Testis (tissue), 5 donors: ENCODE measurements around the gene CX3CL1. TPM values are rescaled to one million over a fixed set of nuclear protein-coding genes. Genes with fewer than 3 reads are reported as not detected.
A peak's percentile ranks its signal among the peaks of the same experiment; 100 is the strongest.

Experiments used
- DNase-seq: peaks from one replicate; pipeline ENCODE4 v3.0.0-alpha.2; 2019
- H3K27ac ChIP-seq, 2 donors: fragments of 200-600 bp; sonication (generic); one replicate each; pipeline ENCODE4 v1.5.1; 2019
- H3K27me3 ChIP-seq: fragments of 200-600 bp; sonication (generic); one replicate; pipeline ENCODE4 v1.5.1; 2019
- H3K36me3 ChIP-seq: fragments of 200-600 bp; sonication (generic); one replicate; pipeline ENCODE4 v1.5.1; 2017; ENCODE audit warnings: low read depth; ENCODE audit errors: missing control alignments
- H3K4me1 ChIP-seq: fragments of 200-600 bp; sonication (generic); one replicate; pipeline ENCODE4 v1.5.1; 2019
- H3K4me3 ChIP-seq, 2 donors: fragments of 200-600 bp; sonication (generic); one replicate each; pipeline ENCODE4 v1.5.1; 2017 to 2019
- H3K9me3 ChIP-seq: fragments of 200-600 bp; sonication (generic); one replicate; pipeline ENCODE4 v1.5.1; 2017
- CTCF ChIP-seq, 3 experiments: fragments of 450-650 bp in 2 of 3; fragments of 200-600 bp in 1 of 3; sonication (generic) in 1 of 3; IDR thresholded peaks; one replicate each; pipeline ENCODE4 v1.5.1; 2016 to 2019; ENCODE audit warnings: antibody characterized with exemption in 3 of 3, mild to moderate bottlenecking in 2 of 3, moderate library complexity in 1 of 3
- POLR2A ChIP-seq: fragments of 450-650 bp; IDR thresholded peaks from one replicate; pipeline ENCODE4 v1.6.1; 2017; ENCODE audit warnings: antibody characterized with exemption, mild to moderate bottlenecking, moderate library complexity
- WGBS, 2 donors: methylation state at CpG; one replicate each; pipeline ENCODE4 v1.1.5; 2018; 5-methylcytosine and 5-hydroxymethylcytosine counted together
- intact Hi-C: fragments of 100-400 bp; cut with DNase I; formaldehyde crosslinking; loops from one replicate; pipeline ENCODE4 v1.15.1; 2023; ENCODE audit warnings: low total_unique reads
- long read RNA-seq, 2 donors: transcript quantifications; one replicate each; lab custom pipeline, GENCODE V29; 2026
- polyA plus RNA-seq: library from polyadenylated mRNA; stranded (reverse); fragments of 350-450 nt; fragmentation: Illumina TruSeq; extraction: RNeasy Lipid Tissue Mini Kit (QIAGEN cat#74804); gene quantifications from one replicate; pipeline ENCODE4 v1.2.3, GENCODE V29; 2014; ENCODE audit warnings: low read depth, low replicate concordance; ENCODE audit not compliant: insufficient read depth
- total RNA-seq, 2 donors: library from RNA; depleted of rRNA; stranded (reverse); fragments of >200 nt; gene quantifications; one replicate each; pipeline ENCODE4 v1.2.3, GENCODE V29; 2016

The CX3CL1 gene
- total RNA-seq (10 to 100 TPM in 1 of 2 donors, 1 to 10 TPM in 1; 8.5 to 19.6 TPM), polyA plus RNA-seq (12.9 TPM)
- long read RNA-seq, donor 1 = 0 reads
- long read RNA-seq, donor 2 = 0 reads

- Histone ChIP-seq H3K4me3 (peak within 1 kb of the TSS; percentile 59 to 72), H3K4me1 (peaks cover 18% of the 10 kb centered on the region), H3K27me3 (no peaks in the 10 kb centered on the region), H3K27ac (peak within 1 kb of the TSS; percentile 88 to 91), H3K36me3 (no peaks in the 10 kb centered on the region), H3K9me3 (no peaks in the 10 kb centered on the region)
- 25 to 34% methylated on average over 16 to 17 of the region's 23 CpGs for WGBS, 2 donors
- TF ChIP-seq POLR2A = no peak
- TF ChIP-seq CTCF (IDR thresholded peaks at IDR 0.05) = no peak
- intact Hi-C loops = loop anchor here (10.0 kb wide), 1 partner anchor 68 kb away; no protein-coding TSS in a partner anchor
- DNase-seq = peak; percentile 73
Observed at GRCh38 chr16:57372372-57373116, at the start of gene CX3CL1. Gene CX3CL1 (plus strand): TSS chr16:57372490. CDS start chr16:57372569, 79 bp downstream.

DNA sequence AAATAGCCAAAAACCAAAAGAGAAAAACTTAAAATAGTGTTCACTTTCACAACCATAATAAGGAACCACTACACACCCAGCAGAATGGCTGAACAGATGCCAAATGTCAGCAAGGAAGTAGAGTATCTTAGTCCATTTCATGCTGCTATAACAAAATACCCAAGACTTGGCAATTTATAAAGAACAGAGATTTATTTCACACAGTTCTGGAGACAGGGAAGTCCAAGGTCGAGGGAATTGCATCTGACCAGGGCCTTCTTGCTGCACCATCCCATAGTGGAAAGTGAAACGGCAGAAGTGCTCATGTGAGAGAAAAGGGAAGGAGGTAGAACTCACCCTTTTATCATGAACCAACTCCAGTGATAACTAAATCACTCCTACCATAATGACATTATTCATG lies 47.5 kb upstream of the CX3CL1 start:
- H3K9me3 ChIP-seq = no peaks in the 10 kb centered on the region
- no peak for DNase-seq
- TF ChIP-seq POLR2A (no peak), CTCF (IDR thresholded peaks at IDR 0.05) (no peak)
- no peaks in the 10 kb centered on the region for H3K4me1 ChIP-seq
- 47 to 62% methylated on average over 2 of the region's 2 CpGs for WGBS, 2 donors
- intact Hi-C loops = no loop called here
- no peaks in the 10 kb centered on the region for H3K27me3 ChIP-seq
- no peak overlapping the region for H3K4me3 ChIP-seq
- no peaks in the 10 kb centered on the region for H3K36me3 ChIP-seq
- no peak overlapping the region for H3K27ac ChIP-seq

- Histone ChIP-seq H3K4me1 (no peaks in the 10 kb centered on the region), H3K4me3 (no peak overlapping the region), H3K27ac (no peak overlapping the region), H3K36me3 (no peaks in the 10 kb centered on the region), H3K27me3 (no peaks in the 10 kb centered on the region), H3K9me3 (no peaks in the 10 kb centered on the region)
- intact Hi-C loops = no loop called here
- no peak for DNase-seq
- 78 to 100% methylated on average over 1 of the region's 1 CpG for WGBS, 2 donors
- TF ChIP-seq POLR2A (no peak), CTCF (IDR thresholded peaks at IDR 0.05) (no peak)
Observed at GRCh38 chr16:57325458-57325857, 46.8 kb upstream of the CX3CL1 start.

GRCh38 chr16:57329718-57330327 lies 42.5 kb upstream of the CX3CL1 start:
- 55 to 68% methylated on average over 8 of the region's 8 CpGs for WGBS, 2 donors
- DNase-seq = no peak
- Histone ChIP-seq H3K27ac (no peak overlapping the region), H3K9me3 (no peaks in the 10 kb centered on the region), H3K4me3 (no peak overlapping the region), H3K4me1 (no peaks in the 10 kb centered on the region), H3K36me3 (no peaks in the 10 kb centered on the region), H3K27me3 (no peaks in the 10 kb centered on the region)
- intact Hi-C loops = no loop called here
- TF ChIP-seq POLR2A = no peak
- TF ChIP-seq CTCF (IDR thresholded peaks at IDR 0.05) = no peak
